HEK293 (cell line): ENCODE results near the gene PRPF18.

Experiments used
- CTCF ChIP-seq: fragments of 450-650 bp; formaldehyde crosslinking; IDR thresholded peaks from 2 replicates; pipeline ENCODE4 v1.5.1; 2016; ENCODE audit warnings: missing biosample characterization, missing genetic modification characterization
- HIC1 ChIP-seq: fragments of 450-650 bp; formaldehyde crosslinking; IDR thresholded peaks from 2 replicates; pipeline ENCODE4 v1.5.1; 2016; ENCODE audit warnings: missing biosample characterization, missing genetic modification characterization
- KLF16 ChIP-seq: fragments of 450-650 bp; formaldehyde crosslinking; IDR thresholded peaks from 2 replicates; pipeline ENCODE4 v1.5.1; 2017; ENCODE audit warnings: missing biosample characterization, missing genetic modification characterization
- REST ChIP-seq: fragments of 450-650 bp; formaldehyde crosslinking; IDR thresholded peaks from 2 replicates; pipeline ENCODE4 v1.5.1; 2016; ENCODE audit warnings: missing biosample characterization, missing genetic modification characterization
- SETDB1 ChIP-seq: IDR thresholded peaks from one replicate; pipeline ENCODE4 v1.6.1; 2017; ENCODE audit warnings: mild to moderate bottlenecking, low read length, moderate library complexity, mixed read lengths; ENCODE audit not compliant: insufficient read length
- ZNF830 ChIP-seq: fragments of 450-650 bp; IDR thresholded peaks from 2 replicates; pipeline ENCODE4 v1.5.0; 2018; ENCODE audit warnings: missing biosample characterization, missing genetic modification characterization, low read depth, mild to moderate bottlenecking, moderate library complexity

GRCh38 chr10:13674645-13675588 is 88.2 kb downstream of the PRPF18 start:
- TF ChIP-seq KLF16 (no peak), SETDB1 (no peak), CTCF (tag by site-specific recombination) (no peak), HIC1 (tag by site-specific recombination) (no peak), REST (tag by site-specific recombination) (no peak), ZNF830 (tag by site-specific recombination) (no peak)
